ENCODE results near the gene KCMF1. TPM values are rescaled to one million over a fixed set of nuclear protein-coding genes. Genes with fewer than 3 reads are reported as not detected.

The KCMF1 gene
- total and polyA plus RNA-seq, 7 donors, result 74.6 to 374 (median 148) TPM

DNA sequence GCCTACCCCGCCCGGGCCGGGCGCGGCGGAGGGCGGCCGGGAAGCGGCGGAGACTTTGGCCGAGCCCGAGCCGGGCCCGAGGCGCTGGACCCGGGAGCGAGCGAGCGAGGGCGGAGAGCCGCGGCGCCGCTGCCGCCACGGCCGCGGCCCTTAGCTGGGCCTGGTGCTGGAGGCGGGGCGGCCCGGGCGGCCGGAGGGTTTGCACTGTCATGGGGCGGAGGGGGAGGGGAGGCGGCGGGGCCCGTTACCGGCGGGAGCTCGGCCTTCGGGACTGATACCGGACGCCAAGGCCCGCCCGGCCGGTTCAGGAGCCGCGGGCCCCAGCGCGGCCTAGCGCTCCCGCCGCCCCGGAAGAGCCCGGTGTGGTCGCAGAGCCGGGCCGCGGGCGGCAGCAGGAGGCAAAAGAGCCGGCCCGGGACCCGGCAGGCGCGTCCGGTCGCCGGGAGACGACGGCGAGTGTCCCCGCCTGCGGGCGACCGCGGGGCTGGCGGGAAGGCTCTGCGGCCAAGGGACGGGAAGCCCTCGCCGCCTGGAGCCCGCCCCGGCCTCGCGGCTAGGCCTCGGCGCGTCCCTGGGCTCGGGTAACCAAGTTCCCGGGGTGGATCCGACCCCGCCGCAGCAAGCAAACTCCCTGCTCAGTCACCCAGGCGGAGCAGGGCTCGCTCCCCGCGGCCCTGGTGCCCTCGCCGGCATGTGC, 697 bp downstream of the KCMF1 start:
- intact Hi-C loops (cut with DNase I), result loop anchor here (5.0 kb wide), 1 partner anchor 41 kb away; no protein-coding TSS in a partner anchor

DNA sequence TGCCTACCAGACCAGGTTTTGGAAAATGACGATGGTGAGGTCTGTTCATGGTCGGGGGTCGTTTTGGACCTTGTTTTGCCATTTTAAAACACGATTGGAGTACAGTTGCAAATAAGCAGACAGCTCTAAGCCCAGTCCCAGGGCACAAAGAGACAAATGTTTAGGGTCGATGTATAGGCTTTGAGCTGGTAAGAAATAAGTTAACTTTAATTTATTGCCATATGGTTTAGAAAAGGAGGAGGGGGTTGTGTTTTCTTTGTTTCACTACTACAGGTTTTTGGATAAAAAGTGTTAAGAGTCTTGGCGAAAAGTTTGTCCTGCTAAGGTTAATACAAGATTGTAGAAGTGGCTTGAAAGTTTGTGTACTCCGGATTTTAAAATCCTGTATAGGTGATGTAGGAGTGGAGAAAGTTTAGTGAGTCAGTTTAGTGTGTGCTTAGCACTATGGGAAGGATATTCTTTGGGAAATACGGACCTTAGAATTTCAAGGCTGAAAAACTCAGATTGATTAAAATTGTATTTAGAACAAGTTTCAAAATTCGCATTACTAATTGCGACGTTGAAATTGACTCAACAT, 1.3 kb downstream of the KCMF1 start:
- ATAC-seq (no peak), DNase-seq (no peak)
- 11 to 15% (median 11%) methylated on average over 11 of the region's 11 CpGs for WGBS, 3 donors
- peaks cover 62% of the 10 kb centered on the region for H3K4me1 ChIP-seq
- H3K36me3 ChIP-seq (ENCODE audit: insufficient read depth in 1 of 2, low read depth in 1 of 2), result peaks cover 0 to 5% of the 10 kb centered on the region in 2 donors
- peak overlapping the region; percentile 96 for H3K27ac ChIP-seq
- intact Hi-C loops (cut with DNase I), result loop anchor here (5.0 kb wide), 1 partner anchor 40 kb away; no protein-coding TSS in a partner anchor
- H3K9me3 ChIP-seq, result no peaks in the 10 kb centered on the region
- TF ChIP-seq, protein P1, sequence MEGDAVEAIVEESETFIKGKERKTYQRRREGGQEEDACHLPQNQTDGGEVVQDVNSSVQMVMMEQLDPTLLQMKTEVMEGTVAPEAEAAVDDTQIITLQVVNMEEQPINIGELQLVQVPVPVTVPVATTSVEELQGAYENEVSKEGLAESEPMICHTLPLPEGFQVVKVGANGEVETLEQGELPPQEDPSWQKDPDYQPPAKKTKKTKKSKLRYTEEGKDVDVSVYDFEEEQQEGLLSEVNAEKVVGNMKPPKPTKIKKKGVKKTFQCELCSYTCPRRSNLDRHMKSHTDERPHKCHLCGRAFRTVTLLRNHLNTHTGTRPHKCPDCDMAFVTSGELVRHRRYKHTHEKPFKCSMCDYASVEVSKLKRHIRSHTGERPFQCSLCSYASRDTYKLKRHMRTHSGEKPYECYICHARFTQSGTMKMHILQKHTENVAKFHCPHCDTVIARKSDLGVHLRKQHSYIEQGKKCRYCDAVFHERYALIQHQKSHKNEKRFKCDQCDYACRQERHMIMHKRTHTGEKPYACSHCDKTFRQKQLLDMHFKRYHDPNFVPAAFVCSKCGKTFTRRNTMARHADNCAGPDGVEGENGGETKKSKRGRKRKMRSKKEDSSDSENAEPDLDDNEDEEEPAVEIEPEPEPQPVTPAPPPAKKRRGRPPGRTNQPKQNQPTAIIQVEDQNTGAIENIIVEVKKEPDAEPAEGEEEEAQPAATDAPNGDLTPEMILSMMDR (IDR thresholded peaks at IDR 0.05), result no peak
- H3K4me3 ChIP-seq, result peak overlapping the region; percentile 89
- H3K27me3 ChIP-seq (ENCODE audit: insufficient read depth in 3 of 3, low read length in 2 of 3), result no peaks in the 10 kb centered on the region

More for the DNA sequence above, 697 bp downstream of the KCMF1 start:
- TF ChIP-seq, protein P1 (IDR thresholded peaks at IDR 0.05), result no peak
- peak overlapping the region; percentile 96 for H3K27ac ChIP-seq
- peak overlapping the region; percentile 89 for H3K4me3 ChIP-seq
- no peaks in the 10 kb centered on the region for H3K27me3 ChIP-seq (ENCODE audit: insufficient read depth in 3 of 3, low read length in 2 of 3)
- DNase-seq (peak; percentile 64 to 81), ATAC-seq (peak; percentile 48 to 59 (median 57))
- peaks cover 55% of the 10 kb centered on the region for H3K4me1 ChIP-seq
- peaks cover 0 to 6% of the 10 kb centered on the region in 2 donors for H3K36me3 ChIP-seq (ENCODE audit: insufficient read depth in 1 of 2, low read depth in 1 of 2)
- 0% methylated on average over 26 to 99 of the region's 99 CpGs for WGBS, 3 donors
- no peaks in the 10 kb centered on the region for H3K9me3 ChIP-seq

DNA sequence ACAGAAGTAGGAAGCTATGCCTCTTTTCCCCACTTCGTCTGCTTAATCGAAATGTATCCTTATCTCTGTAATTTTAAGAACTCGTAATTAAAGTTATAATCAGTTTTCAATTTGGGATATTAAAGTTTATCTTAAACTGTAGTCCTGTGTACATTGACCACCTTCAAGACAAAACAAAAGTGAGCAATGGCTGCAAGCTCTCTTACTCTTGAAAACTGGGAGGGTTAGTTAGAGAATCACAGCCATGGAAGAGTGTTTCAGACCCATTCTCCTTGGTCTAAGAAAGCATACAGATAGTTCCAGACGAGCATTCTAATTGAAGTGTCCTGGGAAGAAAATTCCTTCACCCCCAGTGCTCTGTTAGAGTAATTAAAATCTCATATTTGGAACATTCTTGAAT, 2.0 kb downstream of the KCMF1 start:
- H3K4me3 ChIP-seq, result peak overlapping the region; percentile 89
- TF ChIP-seq, protein P1 (IDR thresholded peaks at IDR 0.05), result no peak
- H3K4me1 ChIP-seq, result peaks cover 62% of the 10 kb centered on the region
- intact Hi-C loops (cut with DNase I), result loop anchor here (5.0 kb wide), 1 partner anchor 39 kb away; no protein-coding TSS in a partner anchor
- whole genome bisulfite sequencing, 3 donors, result 17 to 37% (median 19%) methylated on average over 4 of the region's 4 CpGs
- H3K27me3 ChIP-seq (ENCODE audit: insufficient read depth in 3 of 3, low read length in 2 of 3), result no peaks in the 10 kb centered on the region
- ATAC-seq, result no peak
- no peak for DNase-seq
- no peaks in the 10 kb centered on the region for H3K9me3 ChIP-seq
- peak overlapping the region; percentile 96 for H3K27ac ChIP-seq
- H3K36me3 ChIP-seq (ENCODE audit: insufficient read depth in 1 of 2, low read depth in 1 of 2), result peaks cover 0 to 5% of the 10 kb centered on the region in 2 donors

DNA sequence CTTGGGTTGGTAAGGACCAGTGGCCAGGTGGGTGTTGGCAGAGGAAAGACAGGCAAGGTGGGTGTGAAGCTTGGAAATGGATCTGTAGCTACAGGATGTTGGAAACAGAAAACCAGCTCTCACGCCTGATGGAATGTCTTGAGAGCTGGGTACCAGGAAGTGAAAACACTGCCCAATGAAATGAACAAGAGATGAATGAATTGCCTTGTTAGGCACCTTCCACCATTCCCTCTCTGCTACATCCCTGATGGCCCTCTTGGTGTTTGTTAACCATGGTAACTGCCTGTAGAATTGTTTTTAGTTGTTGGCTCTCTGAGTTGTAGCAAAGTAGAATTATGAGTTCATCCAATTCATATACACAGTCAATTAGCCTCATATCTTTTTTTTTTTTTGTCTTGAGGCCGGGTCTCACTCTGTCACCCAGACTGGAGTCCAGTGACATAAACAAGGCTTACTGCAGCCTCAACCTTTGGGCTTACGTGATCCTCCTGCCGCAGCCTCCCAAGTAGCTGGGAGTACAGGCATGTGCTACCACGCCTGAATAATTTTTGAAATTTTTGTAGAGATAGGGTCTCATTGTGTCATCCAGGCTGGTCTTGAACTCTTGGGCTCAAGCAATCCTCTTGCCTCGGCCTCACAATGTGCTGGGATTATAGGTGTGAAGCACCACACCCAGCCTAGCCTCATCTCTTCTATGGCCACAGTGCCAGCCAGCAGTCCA, 9.5 kb downstream of the KCMF1 start:
- no peaks in the 10 kb centered on the region for H3K27me3 ChIP-seq (ENCODE audit: insufficient read depth in 3 of 3, low read length in 2 of 3)
- no peak overlapping the region for H3K27ac ChIP-seq
- DNase-seq (no peak), ATAC-seq (peak in 1 of 4 donors; percentile 4)
- TF ChIP-seq, protein P1 (IDR thresholded peaks at IDR 0.05), result no peak
- 82 to 96% (median 90%) methylated on average over 6 of the region's 6 CpGs for WGBS, 3 donors
- H3K36me3 ChIP-seq (ENCODE audit: insufficient read depth in 1 of 2, low read depth in 1 of 2), result no peaks in the 10 kb centered on the region
- intact Hi-C loops (cut with DNase I), result no loop called here
- no peak overlapping the region for H3K4me3 ChIP-seq
- H3K4me1 ChIP-seq, result peaks cover 74% of the 10 kb centered on the region
- no peaks in the 10 kb centered on the region for H3K9me3 ChIP-seq

All from psoas muscle (tissue), 8 donors.